ENCODE measurements around the gene CYFIP2.

DNA sequence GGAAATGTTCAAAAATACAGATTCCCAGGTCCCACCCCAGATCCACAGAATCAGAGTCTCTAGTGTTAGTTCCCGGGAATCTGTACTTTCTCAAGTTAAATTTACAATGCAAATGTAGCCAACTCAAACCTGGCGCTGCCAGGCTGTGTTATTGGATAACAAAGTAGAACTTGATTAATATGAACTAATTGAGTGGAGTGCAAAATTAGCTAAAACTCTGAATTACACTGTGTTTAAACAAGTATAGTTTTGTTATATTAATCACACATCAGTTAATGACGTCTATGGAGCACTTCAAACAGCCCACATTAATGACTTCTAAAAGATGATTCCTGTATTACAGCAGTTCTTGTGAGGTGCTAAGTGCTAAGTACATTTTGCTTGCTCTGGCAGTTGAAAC lies 32.4 kb upstream of the CYFIP2 start:
- TF ChIP-seq CTCF (IDR thresholded peaks at IDR 0.05) = no peak
- TF ChIP-seq POLR2A (IDR thresholded peaks at IDR 0.05) = no peak

Measured in uterus (tissue), 2 donors.